NCI-H1092 treated with DMSO at 0.1 percent for 48 hours (cell line): ENCODE results near the gene KAT6B.

Source experiments
- DNase-seq: peaks from one replicate; lab custom pipeline; 2025; lab: John Stamatoyannopoulos, UW

The KAT6B gene

GRCh38 chr10:74823791-74824183 is 2.6 kb upstream of the KAT6B start:
- no peak for DNase-seq

GRCh38 chr10:74824184-74824899 is 2.1 kb upstream of the KAT6B start:
- no peak for DNase-seq

GRCh38 chr10:74824900-74825370 is 1.5 kb upstream of the KAT6B start:
- DNase-seq, result peak; percentile 8

- peak; percentile 42 for DNase-seq
These were observed 844 bp upstream of the KAT6B start for GRCh38 chr10:74825371-74826141.

- DNase-seq, result peak; percentile 49
These were observed 643 bp downstream of the KAT6B start for GRCh38 chr10:74827045-74827441.

GRCh38 chr10:74827694-74828093 is 1.3 kb downstream of the KAT6B start:
- DNase-seq, result no peak

- DNase-seq, result no peak
These were observed 2.5 kb downstream of the KAT6B start for GRCh38 chr10:74828946-74829345.

GRCh38 chr10:74831518-74832120 is 5.2 kb downstream of the KAT6B start:
- no peak for DNase-seq

GRCh38 chr10:74835963-74836362 is 9.6 kb downstream of the KAT6B start:
- no peak for DNase-seq

GRCh38 chr10:74836877-74837276 is 10.5 kb downstream of the KAT6B start:
- DNase-seq, result no peak

- no peak for DNase-seq
These were observed 11.3 kb downstream of the KAT6B start for GRCh38 chr10:74837743-74838142.

GRCh38 chr10:74839708-74840107 is 13.3 kb downstream of the KAT6B start:
- no peak for DNase-seq

- DNase-seq, result no peak
These were observed 15.0 kb downstream of the KAT6B start for GRCh38 chr10:74841265-74841973.

- no peak for DNase-seq
These were observed 16.0 kb downstream of the KAT6B start for GRCh38 chr10:74842301-74842954.

GRCh38 chr10:74846958-74847357 is 20.6 kb downstream of the KAT6B start:
- DNase-seq, result no peak

- DNase-seq, result peak; percentile 8
These were observed 25.4 kb downstream of the KAT6B start for GRCh38 chr10:74851831-74852230.

- DNase-seq, result no peak
These were observed 26.0 kb downstream of the KAT6B start for GRCh38 chr10:74852381-74852780.

GRCh38 chr10:74854610-74855009 is 28.2 kb downstream of the KAT6B start:
- no peak for DNase-seq

- peak; percentile 15 for DNase-seq
These were observed 28.6 kb downstream of the KAT6B start for GRCh38 chr10:74855027-74855426.

- DNase-seq, result no peak
These were observed 29.0 kb downstream of the KAT6B start for GRCh38 chr10:74855439-74855838.

- DNase-seq, result no peak
These were observed 30.5 kb downstream of the KAT6B start for GRCh38 chr10:74856940-74857339.

- no peak for DNase-seq
These were observed 31.2 kb downstream of the KAT6B start for GRCh38 chr10:74857586-74857985.
